Neuronal stem cell (in vitro differentiated cells): Measurements from ENCODE around the gene PDE8A.

ENCODE experiments used
- DNase-seq: peaks from one replicate; pipeline ENCODE4 v3.0.0-alpha.2; 2013; ENCODE audit warnings: low spot score
- H2AFZ ChIP-seq: one replicate; pipeline ENCODE4 v1.6.1; 2013; ENCODE audit warnings: mild to moderate bottlenecking, low read length, inconsistent platforms
- H2AK5ac ChIP-seq: 2 replicates; pipeline ENCODE4 v1.6.1; 2013; ENCODE audit warnings: low read depth, mild to moderate bottlenecking, inconsistent platforms, low read length, moderate library complexity, mixed read lengths
- H2BK120ac ChIP-seq: 2 replicates; pipeline ENCODE4 v1.6.1; 2013; ENCODE audit warnings: low read depth, mild to moderate bottlenecking, inconsistent platforms, low read length, moderate library complexity, mixed read lengths
- H2BK12ac ChIP-seq: one replicate; pipeline ENCODE4 v1.6.1; 2013; ENCODE audit warnings: low read length, inconsistent platforms
- H2BK15ac ChIP-seq: 2 replicates; pipeline ENCODE4 v1.6.1; 2013; ENCODE audit warnings: mild to moderate bottlenecking, low read length, inconsistent platforms, mixed read lengths
- H2BK5ac ChIP-seq: one replicate; pipeline ENCODE4 v1.6.1; 2013; ENCODE audit warnings: inconsistent platforms, mild to moderate bottlenecking, low read length, moderate library complexity
- H3K14ac ChIP-seq: one replicate; pipeline ENCODE4 v1.6.1; 2013; ENCODE audit warnings: low read length, inconsistent platforms
- H3K18ac ChIP-seq: 2 replicates; pipeline ENCODE4 v1.6.1; 2013; ENCODE audit warnings: low read length, inconsistent platforms
- H3K23ac ChIP-seq: 2 replicates; pipeline ENCODE4 v1.6.1; 2013; ENCODE audit warnings: low read depth, mild to moderate bottlenecking, mixed read lengths, low read length, inconsistent platforms; ENCODE audit not compliant: poor library complexity
- H3K27ac ChIP-seq: replicated peaks from 3 replicates; pipeline ENCODE4 v1.5.1; 2013; ENCODE audit warnings: low read length, inconsistent platforms
- H3K27me3 ChIP-seq, 3 experiments: 2 replicates each; pipeline ENCODE4 v1.6.1; 2013; ENCODE audit warnings: low read length in 3 of 3, mild to moderate bottlenecking in 2 of 3, inconsistent platforms in 1 of 3, low read depth in 1 of 3, mixed read lengths in 1 of 3, moderate library complexity in 1 of 3; ENCODE audit not compliant: control insufficient read depth in 3 of 3, insufficient read depth in 3 of 3
- H3K36me3 ChIP-seq, 2 donors: replicated peaks in 1 of 2; 2 replicates each; pipeline ENCODE4 v1.6.1; 2013; ENCODE audit warnings: low read length in 2 of 2; ENCODE audit not compliant: control insufficient read depth in 2 of 2, insufficient read depth in 2 of 2
- H3K4ac ChIP-seq: 2 replicates; pipeline ENCODE4 v1.6.1; 2013; ENCODE audit warnings: inconsistent platforms, mild to moderate bottlenecking, low read length, moderate library complexity
- H3K4me1 ChIP-seq, 2 donors: 1 replicate in 1 of 2; 2 replicates in 1 of 2; pipeline ENCODE4 v1.6.1; 2013; ENCODE audit warnings: low read length in 2 of 2, low read depth in 1 of 2; ENCODE audit not compliant: control insufficient read depth in 2 of 2, insufficient read depth in 1 of 2
- H3K4me2 ChIP-seq: one replicate; pipeline ENCODE4 v1.6.1; 2013; ENCODE audit warnings: mild to moderate bottlenecking, low read length, inconsistent platforms; ENCODE audit not compliant: insufficient read depth, poor library complexity, severe bottlenecking
- H3K4me3 ChIP-seq, 2 donors: 2 replicates each; pipeline ENCODE4 v1.5.1; 2013; ENCODE audit warnings: low read length in 2 of 2, mild to moderate bottlenecking in 2 of 2, inconsistent platforms in 1 of 2, moderate library complexity in 1 of 2
- H3K79me1 ChIP-seq: one replicate; pipeline ENCODE4 v1.6.1; 2013; ENCODE audit warnings: low read depth, mild to moderate bottlenecking, inconsistent platforms, low read length, moderate library complexity
- H3K9ac ChIP-seq: one replicate; pipeline ENCODE4 v1.6.1; 2013; ENCODE audit warnings: mild to moderate bottlenecking, low read depth, low read length, inconsistent platforms; ENCODE audit not compliant: poor library complexity
- H3K9me3 ChIP-seq, 2 donors: replicated peaks in 1 of 2; 2 replicates each; pipeline versions ENCODE3 to v1.6.1; 2013; ENCODE audit warnings: low read length in 2 of 2, mild to moderate bottlenecking in 2 of 2, inconsistent platforms in 1 of 2, low read depth in 1 of 2, mixed read lengths in 1 of 2, moderate library complexity in 1 of 2; ENCODE audit not compliant: control insufficient read depth in 2 of 2, insufficient read depth in 1 of 2
- H4K8ac ChIP-seq: one replicate; pipeline ENCODE4 v1.6.1; 2013; ENCODE audit warnings: low read depth, mild to moderate bottlenecking, inconsistent platforms, low read length, moderate library complexity
- H4K91ac ChIP-seq: one replicate; pipeline ENCODE4 v1.6.1; 2013; ENCODE audit warnings: low read length, low read depth, mild to moderate bottlenecking, inconsistent platforms; ENCODE audit not compliant: poor library complexity
- WGBS, 2 donors: extraction: QIAGEN DNeasy Blood & Tissue Kit; methylation state at CpG; one replicate each; pipeline ENCODE4 v1.1.7; 2013; ENCODE audit warnings: missing lambda C conversion rate in 2 of 2, mixed read lengths in 1 of 2; ENCODE audit not compliant: insufficient read length in 2 of 2, insufficient replicate concordance in 1 of 2; ENCODE audit errors: extremely low coverage in 2 of 2; 5-methylcytosine and 5-hydroxymethylcytosine counted together

PDE8A gene

GRCh38 chr15:84949845-84950569 lies 31.6 kb upstream of the PDE8A start:
- H4K91ac ChIP-seq, result no peak overlapping the region
- H3K4me3 ChIP-seq, result no peak overlapping the region
- no peak overlapping the region for H2BK120ac ChIP-seq
- no peaks in the 10 kb centered on the region for H3K36me3 ChIP-seq
- H2BK5ac ChIP-seq, result no peak overlapping the region
- no peak overlapping the region for H3K27ac ChIP-seq
- H3K9ac ChIP-seq, result no peak overlapping the region
- no peak overlapping the region for H2AK5ac ChIP-seq
- no peak overlapping the region for H3K14ac ChIP-seq
- no peak overlapping the region for H3K23ac ChIP-seq
- H2AFZ ChIP-seq, result no peak overlapping the region
- H3K79me1 ChIP-seq, result no peaks in the 10 kb centered on the region
- H3K9me3 ChIP-seq, result peaks cover 0 to 2% of the 10 kb centered on the region in 2 donors
- H3K4me2 ChIP-seq, result no peak overlapping the region
- no peak overlapping the region for H2BK12ac ChIP-seq
- peaks cover 0 to 14% (median 0%) of the 10 kb centered on the region in 3 experiments for H3K27me3 ChIP-seq
- H4K8ac ChIP-seq, result no peak overlapping the region
- H2BK15ac ChIP-seq, result no peak overlapping the region
- H3K4me1 ChIP-seq, result peaks cover 0 to 4% of the 10 kb centered on the region in 2 donors
- no peak for DNase-seq
- no CpG with 5 or more reads among the region's 7 CpGs for WGBS, 2 donors
- H3K18ac ChIP-seq, result no peak overlapping the region
- H3K4ac ChIP-seq, result no peak overlapping the region

GRCh38 chr15:84950570-84951111 lies 31.0 kb upstream of the PDE8A start:
- Histone ChIP-seq H3K18ac (no peak overlapping the region), H3K23ac (no peak overlapping the region), H3K4me3 (no peak overlapping the region), H2BK120ac (no peak overlapping the region), H3K27me3 (peaks cover 0 to 14% (median 0%) of the 10 kb centered on the region in 3 experiments), H3K9ac (no peak overlapping the region), H2BK5ac (no peak overlapping the region), H3K9me3 (peaks cover 0 to 2% of the 10 kb centered on the region in 2 donors), H2BK12ac (no peak overlapping the region), H4K91ac (no peak overlapping the region), H4K8ac (no peak overlapping the region), H3K27ac (no peak overlapping the region), H2AK5ac (no peak overlapping the region), H2AFZ (no peak overlapping the region), H2BK15ac (no peak overlapping the region), H3K4me2 (no peak overlapping the region), H3K36me3 (no peaks in the 10 kb centered on the region), H3K14ac (no peak overlapping the region), H3K4me1 (peaks cover 0 to 6% of the 10 kb centered on the region in 2 donors), H3K4ac (no peak overlapping the region), H3K79me1 (no peaks in the 10 kb centered on the region)
- no CpG with 5 or more reads among the region's 7 CpGs for WGBS, 2 donors
- no peak for DNase-seq

GRCh38 chr15:84951736-84952135 lies 29.9 kb upstream of the PDE8A start:
- Histone ChIP-seq H3K4me1 (peaks cover 0 to 7% of the 10 kb centered on the region in 2 donors), H2BK120ac (no peak overlapping the region), H3K4me3 (no peak overlapping the region), H3K9me3 (peaks cover 0 to 2% of the 10 kb centered on the region in 2 donors), H3K27ac (no peak overlapping the region), H3K27me3 (peaks cover 0 to 14% (median 0%) of the 10 kb centered on the region in 3 experiments), H3K4me2 (no peak overlapping the region), H3K4ac (no peak overlapping the region), H2AK5ac (no peak overlapping the region), H2AFZ (no peak overlapping the region), H3K9ac (no peak overlapping the region), H4K91ac (no peak overlapping the region), H2BK12ac (no peak overlapping the region), H3K79me1 (no peaks in the 10 kb centered on the region), H3K36me3 (no peaks in the 10 kb centered on the region), H3K23ac (no peak overlapping the region), H3K18ac (no peak overlapping the region), H2BK15ac (no peak overlapping the region), H2BK5ac (no peak overlapping the region), H4K8ac (no peak overlapping the region), H3K14ac (no peak overlapping the region)
- no peak for DNase-seq
- no CpG with 5 or more reads among the region's 5 CpGs for WGBS, 2 donors

GRCh38 chr15:84953136-84953535 lies 28.5 kb upstream of the PDE8A start:
- H3K27ac ChIP-seq, result no peak overlapping the region
- no peak for DNase-seq
- no peak overlapping the region for H3K14ac ChIP-seq
- H2BK15ac ChIP-seq, result no peak overlapping the region
- H4K91ac ChIP-seq, result no peak overlapping the region
- H2AK5ac ChIP-seq, result no peak overlapping the region
- H3K9ac ChIP-seq, result no peak overlapping the region
- peaks cover 0 to 4% of the 10 kb centered on the region in 2 donors for H3K4me1 ChIP-seq
- H3K4me2 ChIP-seq, result no peak overlapping the region
- H3K23ac ChIP-seq, result no peak overlapping the region
- no peaks in the 10 kb centered on the region for H3K9me3 ChIP-seq
- no peak overlapping the region for H2BK120ac ChIP-seq
- H2BK5ac ChIP-seq, result no peak overlapping the region
- no peak overlapping the region for H3K4ac ChIP-seq
- H3K27me3 ChIP-seq, result peaks cover 0 to 14% (median 0%) of the 10 kb centered on the region in 3 experiments
- H3K79me1 ChIP-seq, result no peaks in the 10 kb centered on the region
- no peak overlapping the region for H2AFZ ChIP-seq
- no peak overlapping the region for H4K8ac ChIP-seq
- no peak overlapping the region for H3K18ac ChIP-seq
- H2BK12ac ChIP-seq, result no peak overlapping the region
- H3K4me3 ChIP-seq, result no peak overlapping the region
- WGBS, 2 donors, result no CpG with 5 or more reads among the region's 4 CpGs
- no peaks in the 10 kb centered on the region for H3K36me3 ChIP-seq
